Prostate gland (tissue), 2 donors: Measurements from ENCODE around the gene TF.

ENCODE experiments used
- POLR2AphosphoS5 ChIP-seq: sonication (generic); formaldehyde crosslinking; IDR thresholded peaks from one replicate; pipeline ENCODE4 v1.6.1; 2017; ENCODE audit warnings: antibody characterized with exemption
- TF ChIP-seq, protein P1 (sequence below), 4 experiments: fragments of 200-600 bp in 2 of 4; fragments of 450-650 bp in 2 of 4; sonication (generic) in 2 of 4; IDR thresholded peaks; 1 replicate in 3 of 4; 2 replicates in 1 of 4; pipeline ENCODE4 v1.5.1; 2016 to 2019; ENCODE audit warnings: antibody characterized with exemption in 4 of 4, mild to moderate bottlenecking in 2 of 4, moderate library complexity in 2 of 4

DNA sequence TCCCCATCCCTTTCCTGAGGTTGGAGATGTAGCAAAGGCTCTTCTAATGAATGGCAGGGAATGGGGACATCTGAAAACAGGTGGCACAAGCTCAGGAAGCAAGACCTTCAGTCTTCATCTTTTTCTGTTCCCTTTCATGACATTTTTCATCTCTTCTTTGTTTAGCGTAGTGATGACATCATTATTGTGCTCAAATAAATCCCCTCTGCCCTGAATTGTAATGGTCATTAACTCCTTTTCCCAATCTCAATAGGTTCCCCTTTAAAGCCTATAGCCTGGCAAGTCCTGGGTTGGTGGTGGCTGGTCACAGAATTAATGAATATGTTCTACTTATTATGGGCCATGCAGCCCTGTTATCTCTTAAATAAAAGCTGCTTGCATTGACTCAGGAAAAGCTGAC is 21.4 kb downstream of the TF start:
- TF ChIP-seq, protein P1, sequence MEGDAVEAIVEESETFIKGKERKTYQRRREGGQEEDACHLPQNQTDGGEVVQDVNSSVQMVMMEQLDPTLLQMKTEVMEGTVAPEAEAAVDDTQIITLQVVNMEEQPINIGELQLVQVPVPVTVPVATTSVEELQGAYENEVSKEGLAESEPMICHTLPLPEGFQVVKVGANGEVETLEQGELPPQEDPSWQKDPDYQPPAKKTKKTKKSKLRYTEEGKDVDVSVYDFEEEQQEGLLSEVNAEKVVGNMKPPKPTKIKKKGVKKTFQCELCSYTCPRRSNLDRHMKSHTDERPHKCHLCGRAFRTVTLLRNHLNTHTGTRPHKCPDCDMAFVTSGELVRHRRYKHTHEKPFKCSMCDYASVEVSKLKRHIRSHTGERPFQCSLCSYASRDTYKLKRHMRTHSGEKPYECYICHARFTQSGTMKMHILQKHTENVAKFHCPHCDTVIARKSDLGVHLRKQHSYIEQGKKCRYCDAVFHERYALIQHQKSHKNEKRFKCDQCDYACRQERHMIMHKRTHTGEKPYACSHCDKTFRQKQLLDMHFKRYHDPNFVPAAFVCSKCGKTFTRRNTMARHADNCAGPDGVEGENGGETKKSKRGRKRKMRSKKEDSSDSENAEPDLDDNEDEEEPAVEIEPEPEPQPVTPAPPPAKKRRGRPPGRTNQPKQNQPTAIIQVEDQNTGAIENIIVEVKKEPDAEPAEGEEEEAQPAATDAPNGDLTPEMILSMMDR (IDR thresholded peaks at IDR 0.05): no peak
- TF ChIP-seq POLR2AphosphoS5: no peak
